SK-N-SH (cell line): Measurements from ENCODE around the gene TMEM35B. TPM values are rescaled to one million over a fixed set of nuclear protein-coding genes. Genes with fewer than 3 reads are reported as not detected.

Experiments used
- CTCF ChIA-PET: fragments of 300-600, 350-600 bp; formaldehyde crosslinking; extraction: SDS; loops from one replicate; lab custom pipeline; 2021; lab: Yijun Ruan, JAX
- POLR2A ChIA-PET: fragments of 350-600 bp; sonication (Branson Sonifier 250); formaldehyde crosslinking; extraction: SDS; loops from one replicate; lab custom pipeline; 2020; ENCODE audit warnings: antibody characterized with exemption, inconsistent platforms; lab: Yijun Ruan, JAX
- DNase-seq: peaks from one replicate; pipeline ENCODE4 v3.0.0; 2012
- H2AFZ ChIP-seq: fragments of 200-600 bp; sonication (generic); 2 replicates; pipeline ENCODE4 v1.8.1; 2016; ENCODE audit warnings: antibody characterized with exemption, mild to moderate bottlenecking, low read depth
- H3F3A ChIP-seq: fragments of 200-600 bp; sonication (generic); replicated peaks from 2 replicates; pipeline ENCODE3; 2016; ENCODE audit warnings: antibody characterized with exemption, mild to moderate bottlenecking; ENCODE audit not compliant: insufficient read depth
- H3K27ac ChIP-seq, 2 experiments: fragments of 200-500 bp in 1 of 2; fragments of 200-600 bp in 1 of 2; sonication (Bioruptor generic) in 1 of 2; sonication (generic), shearing (Covaris generic) in 1 of 2; 2 replicates each; pipeline versions ENCODE4 v1.5.1 to v1.6.1; 2014 to 2016; ENCODE audit warnings: low read depth in 2 of 2, inconsistent platforms in 1 of 2, low read length in 1 of 2, mild to moderate bottlenecking in 1 of 2, mixed read lengths in 1 of 2
- H3K27me3 ChIP-seq: fragments of 200-600 bp; sonication (generic), shearing (Covaris generic); 2 replicates; pipeline ENCODE4 v1.6.1; 2016; ENCODE audit warnings: mixed run types; ENCODE audit not compliant: insufficient read depth
- H3K36me3 ChIP-seq, 2 experiments: fragments of 200-500 bp in 1 of 2; fragments of 200-600 bp in 1 of 2; sonication (Bioruptor generic) in 1 of 2; sonication (generic) in 1 of 2; replicated peaks in 1 of 2; 2 replicates each; pipeline versions ENCODE3 to v1.5.1; 2014 to 2016; ENCODE audit warnings: low read length in 1 of 2, mild to moderate bottlenecking in 1 of 2; ENCODE audit not compliant: insufficient read depth in 2 of 2, control insufficient read depth in 1 of 2
- H3K4me1 ChIP-seq, 2 experiments: fragments of 200-500 bp in 1 of 2; fragments of 200-600 bp in 1 of 2; sonication (Bioruptor generic) in 1 of 2; sonication (generic), shearing (Covaris generic) in 1 of 2; 2 replicates each; pipeline versions ENCODE4 v1.5.1 to v1.6.1; 2014 to 2016; ENCODE audit warnings: low read depth in 1 of 2, low read length in 1 of 2, mixed run types in 1 of 2; ENCODE audit not compliant: insufficient read depth in 2 of 2, control insufficient read depth in 1 of 2
- H3K4me2 ChIP-seq: fragments of 200-600 bp; sonication (generic), shearing (Covaris generic); 2 replicates; pipeline ENCODE4 v1.6.1; 2017; ENCODE audit warnings: mixed run types
- H3K4me3 ChIP-seq, 2 experiments: fragments of 200-500 bp in 1 of 2; fragments of 200-600 bp in 1 of 2; sonication (Bioruptor generic) in 1 of 2; sonication (generic), shearing (Covaris generic) in 1 of 2; 2 replicates each; pipeline versions ENCODE4 v1.5.1 to v1.8.1; 2014 to 2016; ENCODE audit warnings: low read depth in 2 of 2, inconsistent platforms in 1 of 2, low read length in 1 of 2, mild to moderate bottlenecking in 1 of 2, mixed read lengths in 1 of 2, moderate library complexity in 1 of 2
- H3K79me2 ChIP-seq: fragments of 200-600 bp; sonication (generic); 2 replicates; pipeline ENCODE4 v1.8.1; 2017; ENCODE audit warnings: mild to moderate bottlenecking; ENCODE audit not compliant: insufficient read depth
- H3K9ac ChIP-seq: fragments of 200-600 bp; sonication (generic); 2 replicates; pipeline ENCODE4 v1.6.1; 2017; ENCODE audit warnings: mixed run types
- H3K9me2 ChIP-seq: fragments of 200-600 bp; sonication (generic); 2 replicates; pipeline ENCODE4 v1.6.1; 2017; ENCODE audit warnings: mixed run types
- H3K9me3 ChIP-seq: fragments of 200-600 bp; sonication (generic); 2 replicates; pipeline ENCODE4 v1.6.1; 2017; ENCODE audit warnings: mixed run types, mild to moderate bottlenecking, moderate library complexity
- H4K20me1 ChIP-seq: fragments of 200-600 bp; sonication (generic); 2 replicates; pipeline ENCODE4 v1.6.1; 2017; ENCODE audit warnings: mild to moderate bottlenecking, mixed run types; ENCODE audit not compliant: insufficient read depth
- CHD2 ChIP-seq: fragments of 150-350 bp; IDR thresholded peaks from 2 replicates; pipeline ENCODE4 v1.6.1; 2018; ENCODE audit warnings: low read length; ENCODE audit not compliant: partially characterized antibody
- EZH2phosphoT487 ChIP-seq: fragments of 200-600 bp; sonication (generic); IDR thresholded peaks from 2 replicates; pipeline ENCODE4 v1.6.1; 2017; ENCODE audit warnings: low read depth, mixed run types, mild to moderate bottlenecking, antibody characterized with exemption, moderate library complexity, borderline replicate concordance
- FOSL2 ChIP-seq: IDR thresholded peaks from 2 replicates; pipeline ENCODE4 v1.4.0; 2012; ENCODE audit warnings: low read depth, mild to moderate bottlenecking, moderate library complexity, borderline replicate concordance
- FOXJ3 ChIP-seq: sonication (generic); formaldehyde crosslinking; IDR thresholded peaks from 2 replicates; pipeline ENCODE4 v1.5.1; 2020; ENCODE audit warnings: mild to moderate bottlenecking, missing genetic modification reagents
- FOXM1 ChIP-seq: IDR thresholded peaks from 2 replicates; pipeline ENCODE4 v1.4.0; 2012; ENCODE audit warnings: low read depth, mild to moderate bottlenecking
- JUND ChIP-seq: IDR thresholded peaks from 2 replicates; pipeline ENCODE4 v1.4.0; 2012
- MAX ChIP-seq: IDR thresholded peaks from 2 replicates; pipeline ENCODE4 v1.4.0; 2012; ENCODE audit warnings: low read depth
- MEF2A ChIP-seq: IDR thresholded peaks from 2 replicates; pipeline ENCODE4 v1.4.0; 2012; ENCODE audit warnings: low read depth, borderline replicate concordance
- MXI1 ChIP-seq: IDR thresholded peaks from 2 replicates; pipeline ENCODE4 v1.6.1; 2012; ENCODE audit warnings: mild to moderate bottlenecking, low read depth, low read length, improper control_type of control experiment
- PBX3 ChIP-seq: IDR thresholded peaks from 2 replicates; pipeline ENCODE4; 2012
- RAD21 ChIP-seq: IDR thresholded peaks from 2 replicates; pipeline ENCODE4 v1.6.1; 2012; ENCODE audit warnings: mild to moderate bottlenecking, low read length
- REST ChIP-seq: IDR thresholded peaks from 2 replicates; pipeline ENCODE4 v1.6.1; 2012; ENCODE audit warnings: mild to moderate bottlenecking, low read depth, low read length, moderate library complexity
- RXRA ChIP-seq: IDR thresholded peaks from 2 replicates; pipeline ENCODE4 v1.4.0; 2012; ENCODE audit warnings: low read depth, mild to moderate bottlenecking, borderline replicate concordance
- SMC3 ChIP-seq: IDR thresholded peaks from 2 replicates; pipeline ENCODE4 v1.6.1; 2012; ENCODE audit warnings: low read depth, low read length, improper control_type of control experiment
- TCF12 ChIP-seq: IDR thresholded peaks from 2 replicates; pipeline ENCODE4 v1.4.0; 2012
- ZBTB33 ChIP-seq: IDR thresholded peaks from 2 replicates; pipeline ENCODE4 v1.4.0; 2012; ENCODE audit warnings: low read depth, borderline replicate concordance
- polyA plus RNA-seq, 3 experiments: library from polyadenylated mRNA; depleted of rRNA; stranded (reverse); fragments of >200 nt; gene quantifications; 2 replicates each; pipeline ENCODE4 v1.2.3, GENCODE V29; 2012
- TF ChIP-seq, protein P1 (sequence below): IDR thresholded peaks from 2 replicates; pipeline ENCODE4 v1.4.0; 2012; ENCODE audit warnings: low read depth, borderline replicate concordance
- TF ChIP-seq, protein P2 (sequence below): fragments of 200-600 bp; sonication (generic); IDR thresholded peaks from 2 replicates; pipeline ENCODE4 v1.6.1; 2017; ENCODE audit warnings: antibody characterized with exemption, mild to moderate bottlenecking, moderate library complexity
- TF ChIP-seq, protein P3 (sequence below): fragments of 150-350 bp; IDR thresholded peaks from 2 replicates; pipeline ENCODE4 v1.6.1; 2017; ENCODE audit warnings: antibody characterized with exemption, low read length, low read depth, borderline replicate concordance

TMEM35B gene
- polyA plus RNA-seq, 1 of the 3 experiments (the other 2 are of a cell fraction): 47.4 TPM

DNA sequence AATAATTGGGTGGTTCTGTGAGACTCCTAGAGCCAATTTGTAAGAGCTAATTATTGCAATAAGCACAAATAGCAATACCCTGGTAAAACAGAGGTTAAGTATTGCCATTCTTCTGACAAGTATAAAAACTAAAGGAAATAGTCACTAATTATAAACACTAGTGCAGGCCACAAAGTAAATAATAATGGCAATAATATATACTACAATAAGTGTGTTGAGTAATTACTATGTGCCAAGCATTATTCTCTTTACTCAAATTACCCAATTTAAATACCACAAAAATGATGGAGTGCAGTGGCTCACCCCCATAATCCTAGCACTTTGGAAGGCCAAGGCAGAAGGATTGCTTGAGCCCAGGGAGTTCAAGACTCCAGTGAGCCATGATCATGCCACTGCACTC, 31.3 kb upstream of the TMEM35B start:
- H3K36me3 ChIP-seq: peaks cover 29 to 61% of the 10 kb centered on the region in 2 experiments
- H3K27me3 ChIP-seq: no peaks in the 10 kb centered on the region
- H2AFZ ChIP-seq: no peak overlapping the region
- no peaks in the 10 kb centered on the region for H3K9me3 ChIP-seq
- DNase-seq: no peak
- ChIA-PET POLR2A (interaction anchor here (0.6 kb wide), 1 partner anchor 118 kb away, joined by 3 read pairs; no protein-coding TSS in a partner anchor), CTCF (interaction anchor here (1.4 kb wide), 1 partner anchor 96 kb away, joined by 5 read pairs; no protein-coding TSS in a partner anchor)
- no peak overlapping the region for H3K27ac ChIP-seq
- no peak overlapping the region for H3K4me3 ChIP-seq
- H3K9ac ChIP-seq: no peak overlapping the region
- H3K4me1 ChIP-seq: no peaks in the 10 kb centered on the region
- H3F3A ChIP-seq: no peaks in the 10 kb centered on the region
- H3K79me2 ChIP-seq: 0 out of 2 replicates have a peak, but pooled peaks cover 7% of the 10 kb centered on the region
- no peak for TF ChIP-seq TCF12
- no peak for TF ChIP-seq RAD21
- TF ChIP-seq FOXJ3: no peak
- no peak for TF ChIP-seq MEF2A
- TF ChIP-seq RXRA: no peak
- TF ChIP-seq SMC3: no peak
- TF ChIP-seq, protein P1, sequence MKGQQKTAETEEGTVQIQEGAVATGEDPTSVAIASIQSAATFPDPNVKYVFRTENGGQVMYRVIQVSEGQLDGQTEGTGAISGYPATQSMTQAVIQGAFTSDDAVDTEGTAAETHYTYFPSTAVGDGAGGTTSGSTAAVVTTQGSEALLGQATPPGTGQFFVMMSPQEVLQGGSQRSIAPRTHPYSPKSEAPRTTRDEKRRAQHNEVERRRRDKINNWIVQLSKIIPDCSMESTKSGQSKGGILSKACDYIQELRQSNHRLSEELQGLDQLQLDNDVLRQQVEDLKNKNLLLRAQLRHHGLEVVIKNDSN: no peak
- TF ChIP-seq REST: no peak
- no peak for TF ChIP-seq EZH2phosphoT487
- TF ChIP-seq, protein P2, sequence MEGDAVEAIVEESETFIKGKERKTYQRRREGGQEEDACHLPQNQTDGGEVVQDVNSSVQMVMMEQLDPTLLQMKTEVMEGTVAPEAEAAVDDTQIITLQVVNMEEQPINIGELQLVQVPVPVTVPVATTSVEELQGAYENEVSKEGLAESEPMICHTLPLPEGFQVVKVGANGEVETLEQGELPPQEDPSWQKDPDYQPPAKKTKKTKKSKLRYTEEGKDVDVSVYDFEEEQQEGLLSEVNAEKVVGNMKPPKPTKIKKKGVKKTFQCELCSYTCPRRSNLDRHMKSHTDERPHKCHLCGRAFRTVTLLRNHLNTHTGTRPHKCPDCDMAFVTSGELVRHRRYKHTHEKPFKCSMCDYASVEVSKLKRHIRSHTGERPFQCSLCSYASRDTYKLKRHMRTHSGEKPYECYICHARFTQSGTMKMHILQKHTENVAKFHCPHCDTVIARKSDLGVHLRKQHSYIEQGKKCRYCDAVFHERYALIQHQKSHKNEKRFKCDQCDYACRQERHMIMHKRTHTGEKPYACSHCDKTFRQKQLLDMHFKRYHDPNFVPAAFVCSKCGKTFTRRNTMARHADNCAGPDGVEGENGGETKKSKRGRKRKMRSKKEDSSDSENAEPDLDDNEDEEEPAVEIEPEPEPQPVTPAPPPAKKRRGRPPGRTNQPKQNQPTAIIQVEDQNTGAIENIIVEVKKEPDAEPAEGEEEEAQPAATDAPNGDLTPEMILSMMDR: no peak
- TF ChIP-seq PBX3: no peak
- TF ChIP-seq FOXM1: no peak
- no peak for TF ChIP-seq CHD2
- TF ChIP-seq, protein P3, sequence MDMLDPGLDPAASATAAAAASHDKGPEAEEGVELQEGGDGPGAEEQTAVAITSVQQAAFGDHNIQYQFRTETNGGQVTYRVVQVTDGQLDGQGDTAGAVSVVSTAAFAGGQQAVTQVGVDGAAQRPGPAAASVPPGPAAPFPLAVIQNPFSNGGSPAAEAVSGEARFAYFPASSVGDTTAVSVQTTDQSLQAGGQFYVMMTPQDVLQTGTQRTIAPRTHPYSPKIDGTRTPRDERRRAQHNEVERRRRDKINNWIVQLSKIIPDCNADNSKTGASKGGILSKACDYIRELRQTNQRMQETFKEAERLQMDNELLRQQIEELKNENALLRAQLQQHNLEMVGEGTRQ: no peak
- TF ChIP-seq JUND: no peak
- TF ChIP-seq ZBTB33: no peak
- TF ChIP-seq MAX: no peak
- no peak for TF ChIP-seq MXI1
- TF ChIP-seq FOSL2: no peak
- H4K20me1 ChIP-seq: no peaks in the 10 kb centered on the region
- H3K9me2 ChIP-seq: no peaks in the 10 kb centered on the region
- H3K4me2 ChIP-seq: no peak overlapping the region
